ENCODE data around the gene FITM1. TPM values are rescaled to one million over a fixed set of nuclear protein-coding genes. Genes with fewer than 3 reads are reported as not detected.

Gene FITM1
- polyA plus RNA-seq, 12 donors: 54.9 to 160 (median 102) TPM; not detected in 1

DNA sequence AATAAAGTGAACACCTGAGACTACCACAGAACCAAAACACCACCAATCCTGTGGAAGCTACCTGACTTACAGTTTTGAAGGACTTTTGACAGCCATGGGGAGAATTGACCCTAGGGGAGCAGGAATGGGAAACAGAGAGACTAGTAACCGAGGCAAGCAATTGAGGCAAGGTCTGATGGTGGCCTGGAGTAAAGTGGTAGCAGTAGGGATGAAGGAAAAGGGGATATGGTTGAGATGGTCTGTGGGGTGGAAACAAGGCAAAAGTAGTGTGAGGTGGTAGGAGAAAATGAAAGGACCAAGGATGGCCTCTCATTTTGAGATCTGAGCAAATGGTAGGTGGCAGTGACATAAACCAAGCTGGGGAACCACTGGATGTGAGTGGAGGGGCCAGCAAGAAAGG, 26.4 kb downstream of the FITM1 start:
- DNase-seq: no peak

DNA sequence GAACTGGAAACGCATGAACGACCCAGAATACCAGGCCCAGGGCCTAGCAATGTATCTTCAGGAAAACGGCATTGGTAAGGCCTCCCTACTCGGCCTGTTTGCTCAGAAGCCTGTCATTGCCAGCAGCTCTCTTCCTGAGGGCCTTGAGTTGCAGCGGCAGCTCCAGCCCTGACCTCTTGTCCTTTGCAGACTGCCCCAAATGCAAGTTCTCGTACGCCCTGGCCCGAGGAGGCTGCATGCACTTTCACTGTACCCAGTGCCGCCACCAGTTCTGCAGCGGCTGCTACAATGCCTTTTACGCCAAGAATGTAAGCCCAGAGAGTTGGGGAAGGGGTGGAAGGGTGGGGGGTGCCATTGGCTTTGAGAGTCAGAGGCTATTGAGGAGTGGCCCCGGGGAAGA, 26.9 kb downstream of the FITM1 start:
- no peak for DNase-seq

DNA sequence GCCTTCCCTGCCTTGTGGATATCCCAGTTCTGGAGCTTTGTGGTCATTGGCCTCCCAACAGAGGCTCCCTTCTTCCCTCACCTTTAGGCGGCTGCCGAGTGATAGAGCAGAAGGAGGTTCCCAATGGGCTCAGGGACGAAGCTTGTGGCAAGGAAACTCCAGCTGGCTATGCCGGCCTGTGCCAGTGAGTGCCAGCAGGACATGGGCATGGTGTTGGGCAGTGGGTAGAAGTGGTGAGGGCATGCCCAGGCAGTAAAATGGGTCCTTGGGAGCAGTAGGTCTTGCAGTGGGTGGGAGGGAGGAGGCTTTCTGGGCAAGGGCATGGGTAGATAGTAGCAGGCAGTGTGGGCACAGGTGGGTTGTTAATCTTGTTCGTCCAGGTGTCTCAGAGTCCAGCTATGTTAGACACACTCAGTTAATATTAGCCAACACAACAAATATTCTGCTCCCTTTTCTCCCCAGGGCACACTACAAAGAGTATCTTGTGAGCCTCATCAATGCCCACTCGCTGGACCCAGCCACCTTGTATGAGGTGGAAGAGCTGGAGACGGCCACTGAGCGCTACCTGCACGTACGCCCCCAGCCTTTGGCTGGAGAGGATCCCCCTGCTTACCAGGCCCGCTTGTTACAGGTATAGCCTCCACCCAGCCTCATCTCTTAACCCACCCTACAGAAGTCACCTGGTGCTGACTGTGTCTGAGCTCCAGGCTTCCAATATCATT, 29.5 kb downstream of the FITM1 start:
- no peak for DNase-seq

DNA sequence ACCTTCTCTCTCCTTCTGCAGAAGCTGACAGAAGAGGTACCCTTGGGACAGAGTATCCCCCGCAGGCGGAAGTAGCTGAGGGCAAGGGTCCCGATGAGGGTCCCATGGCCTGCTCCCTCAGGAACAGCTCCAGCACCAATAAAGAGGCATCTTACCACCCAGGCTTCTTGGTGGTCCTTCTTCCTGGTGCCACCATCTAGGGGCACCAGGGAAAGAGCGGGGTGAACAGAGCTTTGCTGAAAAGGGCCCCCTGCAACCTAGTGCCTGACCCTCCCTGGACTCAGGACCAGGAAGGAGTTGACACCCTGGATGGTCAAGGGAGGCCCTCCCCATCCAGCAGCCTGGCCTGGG, 30.0 kb downstream of the FITM1 start:
- DNase-seq: no peak

DNA sequence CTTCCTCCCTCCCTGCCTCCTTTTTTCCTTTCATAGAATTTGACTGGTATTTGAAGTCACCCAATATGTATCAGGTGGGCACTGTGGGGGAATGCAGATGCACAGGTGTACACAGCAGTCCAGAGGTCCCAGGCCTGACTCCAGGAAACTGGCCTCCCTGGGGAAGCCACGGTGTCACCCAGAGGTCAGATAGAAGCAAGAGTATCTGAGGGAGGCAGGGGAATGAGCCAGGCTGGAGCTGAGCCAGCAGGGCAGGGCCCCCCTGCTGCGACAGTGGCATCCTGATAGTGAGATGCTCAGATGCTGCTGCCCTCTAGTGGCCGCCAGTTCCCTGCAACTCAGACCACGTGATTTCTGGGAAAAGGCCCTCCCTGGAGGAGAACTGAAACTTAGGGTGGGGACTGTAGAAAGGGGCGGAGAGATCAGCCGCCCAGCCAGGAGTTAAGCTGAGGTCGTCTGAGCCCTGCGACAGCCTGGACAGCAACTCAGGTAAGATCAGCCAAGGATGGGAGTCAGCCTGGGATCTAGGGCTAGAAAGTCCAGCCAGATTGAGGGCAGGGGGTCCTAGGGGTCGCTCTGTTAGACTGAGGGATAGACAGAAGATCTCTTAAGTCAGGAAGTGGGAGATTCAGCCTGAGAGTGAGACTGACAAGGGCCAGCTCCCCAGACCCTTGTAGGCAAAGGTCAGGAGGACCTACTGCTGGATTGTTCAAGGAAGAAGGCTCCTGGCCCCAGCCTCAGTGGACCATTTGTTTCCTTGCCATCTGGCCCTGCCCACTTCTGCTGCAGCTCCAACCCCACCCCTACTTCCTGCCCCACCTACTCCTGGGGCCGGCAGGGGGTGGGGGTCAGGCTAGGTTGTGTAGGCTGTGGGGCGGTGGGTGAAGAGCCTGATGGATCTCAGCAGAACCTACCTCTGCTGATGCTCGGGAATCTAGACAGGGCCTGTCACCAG, 30.7 kb downstream of the FITM1 start, which contains the start of gene IRF9:
IRF9 (plus strand) TSS at position 416 of the 955 bp plus-strand sequence. CDS start 880 bp downstream, outside the sequence.
- DNase-seq: peak; percentile 96

DNA sequence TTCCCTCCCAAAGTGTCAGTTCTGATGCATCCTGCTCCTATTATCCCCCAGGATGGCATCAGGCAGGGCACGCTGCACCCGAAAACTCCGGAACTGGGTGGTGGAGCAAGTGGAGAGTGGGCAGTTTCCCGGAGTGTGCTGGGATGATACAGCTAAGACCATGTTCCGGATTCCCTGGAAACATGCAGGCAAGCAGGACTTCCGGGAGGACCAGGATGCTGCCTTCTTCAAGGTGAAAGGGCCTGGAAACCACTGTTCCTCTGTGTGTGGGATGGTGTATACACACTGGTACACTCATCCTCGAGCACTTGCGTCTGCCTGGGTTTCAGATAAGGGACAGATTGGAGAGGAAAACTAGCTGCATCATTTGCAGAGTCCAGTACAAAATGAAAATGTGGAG, 31.6 kb downstream of the FITM1 start:
- no peak for DNase-seq

DNA sequence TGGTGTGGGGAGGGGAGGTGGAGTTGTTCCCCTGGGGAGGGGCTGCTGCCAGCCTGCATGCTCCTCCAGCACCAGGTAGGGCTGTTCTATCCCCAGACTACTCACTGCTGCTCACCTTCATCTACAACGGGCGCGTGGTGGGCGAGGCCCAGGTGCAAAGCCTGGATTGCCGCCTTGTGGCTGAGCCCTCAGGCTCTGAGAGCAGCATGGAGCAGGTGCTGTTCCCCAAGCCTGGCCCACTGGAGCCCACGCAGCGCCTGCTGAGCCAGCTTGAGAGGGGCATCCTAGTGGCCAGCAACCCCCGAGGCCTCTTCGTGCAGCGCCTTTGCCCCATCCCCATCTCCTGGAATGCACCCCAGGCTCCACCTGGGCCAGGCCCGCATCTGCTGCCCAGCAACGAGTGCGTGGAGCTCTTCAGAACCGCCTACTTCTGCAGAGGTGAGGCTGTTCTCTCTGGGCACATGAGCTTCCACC, 34.1 kb downstream of the FITM1 start:
- DNase-seq: no peak

DNA sequence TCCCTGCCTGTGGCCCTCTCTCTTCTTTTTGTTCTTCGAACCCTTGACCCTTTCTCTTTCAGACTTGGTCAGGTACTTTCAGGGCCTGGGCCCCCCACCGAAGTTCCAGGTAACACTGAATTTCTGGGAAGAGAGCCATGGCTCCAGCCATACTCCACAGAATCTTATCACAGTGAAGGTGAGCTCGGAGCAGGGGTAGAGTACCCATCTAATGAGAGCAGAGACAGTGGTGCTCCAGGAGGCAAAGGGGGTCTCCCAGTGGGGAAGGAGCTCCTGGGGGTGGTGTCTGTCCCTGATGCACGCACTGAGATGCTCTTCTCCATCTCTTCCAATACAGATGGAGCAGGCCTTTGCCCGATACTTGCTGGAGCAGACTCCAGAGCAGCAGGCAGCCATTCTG, 35.3 kb downstream of the FITM1 start:
- DNase-seq: no peak

DNA sequence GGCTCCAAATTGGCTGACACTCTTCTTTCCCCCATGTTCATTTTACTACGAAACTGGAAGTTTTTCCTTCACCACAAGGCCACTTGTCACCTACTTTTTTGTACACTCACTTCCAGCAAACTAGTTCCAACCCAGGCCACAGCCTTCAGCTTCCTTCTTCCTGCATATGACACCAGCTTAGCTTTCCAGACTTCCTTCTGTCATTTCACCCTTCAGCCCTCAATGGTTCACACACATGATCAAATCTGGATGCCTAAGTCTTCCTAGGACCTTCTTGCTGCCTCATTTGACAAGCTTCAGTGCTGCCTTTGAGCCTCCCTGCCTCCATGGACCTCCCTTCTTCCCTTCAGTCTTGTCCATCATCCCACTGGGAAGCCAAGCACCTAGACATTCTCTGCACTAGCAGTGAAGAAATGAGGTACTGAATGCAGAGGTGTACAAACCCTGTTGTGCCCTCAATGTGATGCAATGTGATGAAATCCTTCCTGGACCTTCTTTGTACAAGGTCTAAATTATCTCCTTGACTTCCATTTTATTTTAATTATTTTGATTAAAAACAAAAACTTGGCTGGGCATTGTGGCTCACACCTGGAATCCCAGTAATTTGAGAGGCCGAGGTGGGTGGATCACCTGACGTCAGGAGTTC, 37.1 kb downstream of the FITM1 start:
- DNase-seq: no peak

DNA sequence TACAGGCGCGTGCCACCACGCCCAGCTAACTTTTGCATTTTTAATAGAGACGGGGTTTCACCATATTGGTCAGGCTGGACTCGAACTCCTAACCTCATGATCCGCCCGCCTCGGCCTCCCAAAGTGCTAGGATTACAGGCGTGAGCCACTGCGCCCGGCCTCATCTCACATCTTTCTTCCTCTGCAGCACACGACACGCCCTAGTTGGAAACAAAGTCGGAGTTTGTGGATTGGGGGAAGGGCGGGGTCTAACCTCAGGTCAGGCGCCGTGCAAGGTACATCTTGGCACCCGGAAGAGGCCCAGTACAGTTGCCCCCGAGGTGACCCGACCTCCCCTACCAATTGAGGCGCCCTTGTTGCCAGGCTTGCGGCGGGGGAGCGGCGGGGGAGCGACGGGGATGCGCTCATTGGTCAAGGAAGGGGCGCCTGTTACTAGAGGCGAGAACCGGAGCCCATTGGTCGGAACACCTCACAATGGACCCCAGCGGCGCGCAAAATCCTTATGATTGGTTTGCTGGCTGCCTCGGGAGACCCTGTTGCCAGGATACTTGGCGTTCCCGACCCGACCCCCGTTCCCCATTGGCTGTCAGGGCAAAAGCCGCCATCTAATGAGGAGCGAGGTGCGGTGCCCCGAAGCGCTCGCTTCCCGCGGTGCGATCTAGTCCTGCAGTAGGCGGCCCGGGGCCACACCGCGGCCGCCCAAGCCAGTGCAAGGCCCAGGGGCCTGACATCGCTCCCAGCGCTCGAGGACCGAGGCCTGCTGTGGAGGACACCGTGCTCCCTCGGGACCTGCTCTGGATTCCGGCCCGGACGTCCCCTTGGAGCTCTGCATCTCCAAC, 41.2 kb downstream of the FITM1 start, which contains the start of gene REC8:
REC8 (plus strand) TSS at position 659 of the 839 bp plus-strand sequence. CDS start 473 bp downstream, outside the sequence.
- DNase-seq: peak; percentile 81

DNA sequence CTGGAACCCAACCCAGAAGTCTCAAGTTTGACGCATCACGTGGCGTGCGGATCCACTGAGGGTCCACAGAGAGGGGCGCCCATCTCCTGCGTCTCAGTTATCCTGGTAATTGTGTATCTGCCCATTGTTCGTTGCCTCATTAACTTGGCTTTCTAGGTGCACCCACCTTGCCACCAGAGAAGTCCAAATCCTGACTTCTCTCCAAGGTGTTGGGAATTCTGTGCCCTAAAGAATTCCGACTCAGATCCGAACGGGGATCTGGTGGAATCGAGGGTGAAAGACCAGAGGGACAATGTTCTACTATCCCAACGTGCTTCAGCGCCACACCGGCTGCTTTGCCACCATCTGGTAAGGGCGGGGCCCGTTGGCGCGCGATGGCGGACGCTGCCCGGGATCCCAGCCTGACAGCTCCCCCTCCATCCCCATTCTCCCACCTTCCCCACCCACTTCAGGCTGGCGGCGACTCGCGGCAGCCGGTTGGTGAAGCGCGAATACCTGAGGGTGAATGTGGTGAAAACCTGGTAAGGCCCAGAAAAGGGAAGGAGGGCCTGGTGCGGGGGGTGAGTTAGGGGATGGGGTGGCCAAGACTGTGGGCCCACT, 41.9 kb downstream of the FITM1 start:
- no peak for DNase-seq

DNA sequence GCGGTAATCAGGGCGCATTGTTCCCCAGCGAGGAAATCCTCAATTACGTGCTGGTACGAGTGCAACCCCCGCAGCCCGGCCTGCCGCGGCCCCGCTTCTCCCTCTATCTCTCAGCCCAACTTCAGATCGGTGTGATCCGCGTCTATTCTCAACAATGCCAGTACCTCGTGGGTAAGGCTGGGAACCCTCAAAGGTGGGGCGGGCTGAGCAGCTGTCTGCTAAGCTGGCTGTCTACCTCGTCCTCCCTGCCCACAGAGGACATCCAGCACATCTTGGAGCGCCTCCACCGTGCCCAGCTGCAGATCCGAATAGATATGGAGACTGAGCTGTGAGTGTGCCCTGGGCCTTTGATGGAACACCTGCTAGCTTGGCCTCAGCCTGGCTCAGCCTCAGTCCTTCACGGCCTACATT, 42.4 kb downstream of the FITM1 start:
- no peak for DNase-seq

DNA sequence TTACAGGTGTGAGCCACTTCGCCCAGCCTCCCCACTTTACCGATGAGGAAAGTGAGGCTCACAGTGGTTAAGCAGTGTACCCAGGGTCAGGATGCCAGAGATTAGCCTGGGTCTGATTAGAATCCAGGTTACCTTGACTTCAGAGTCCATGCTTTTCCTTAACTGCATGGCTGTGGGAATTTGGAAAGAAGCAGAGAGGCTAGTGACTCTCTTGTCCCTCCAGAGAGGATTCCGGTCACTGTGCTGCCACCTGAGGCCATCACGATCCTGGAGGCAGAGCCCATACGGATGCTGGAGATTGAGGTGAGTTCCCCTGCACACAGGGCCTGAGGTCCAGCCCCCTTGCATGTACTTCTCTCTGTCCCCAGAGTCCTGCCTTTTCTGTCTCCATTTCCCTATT, 46.1 kb downstream of the FITM1 start:
- no peak for DNase-seq

DNA sequence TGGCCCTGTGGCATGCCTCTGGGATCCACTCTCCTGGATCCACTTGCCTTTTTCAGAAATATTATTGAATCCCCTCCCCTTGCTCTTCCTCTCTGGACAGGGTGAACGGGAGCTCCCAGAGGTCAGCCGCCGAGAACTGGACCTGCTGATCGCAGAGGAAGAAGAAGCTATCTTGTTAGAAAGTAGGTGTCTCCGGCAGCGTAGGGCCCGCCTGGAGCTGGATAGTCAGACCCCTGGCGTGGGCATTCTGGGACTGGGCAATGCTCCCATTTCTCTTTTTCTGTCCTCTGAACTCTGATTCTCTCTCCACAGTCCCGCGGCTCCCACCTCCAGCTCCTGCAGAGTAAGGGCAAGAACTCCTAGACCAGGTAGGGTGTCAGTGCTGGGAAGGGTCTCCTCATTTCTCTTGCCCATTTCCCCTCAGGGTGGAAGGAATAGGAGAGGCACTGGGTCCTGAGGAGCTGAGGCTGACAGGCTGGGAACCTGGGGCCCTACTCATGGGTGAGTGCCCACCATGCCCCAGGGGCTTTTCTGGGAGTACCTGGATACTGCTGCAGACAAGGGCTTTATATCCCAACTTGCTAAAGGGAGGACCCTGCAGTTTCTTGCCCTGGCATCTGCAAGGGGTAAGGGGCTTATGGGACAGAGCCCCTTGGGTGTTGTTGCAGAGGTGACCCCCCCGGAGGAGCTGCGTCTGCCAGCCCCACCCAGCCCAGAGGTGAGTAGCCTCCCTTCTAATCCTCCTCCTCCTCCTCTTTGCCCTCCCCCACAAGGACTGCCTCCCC, 46.8 kb downstream of the FITM1 start:
- no peak for DNase-seq

DNA sequence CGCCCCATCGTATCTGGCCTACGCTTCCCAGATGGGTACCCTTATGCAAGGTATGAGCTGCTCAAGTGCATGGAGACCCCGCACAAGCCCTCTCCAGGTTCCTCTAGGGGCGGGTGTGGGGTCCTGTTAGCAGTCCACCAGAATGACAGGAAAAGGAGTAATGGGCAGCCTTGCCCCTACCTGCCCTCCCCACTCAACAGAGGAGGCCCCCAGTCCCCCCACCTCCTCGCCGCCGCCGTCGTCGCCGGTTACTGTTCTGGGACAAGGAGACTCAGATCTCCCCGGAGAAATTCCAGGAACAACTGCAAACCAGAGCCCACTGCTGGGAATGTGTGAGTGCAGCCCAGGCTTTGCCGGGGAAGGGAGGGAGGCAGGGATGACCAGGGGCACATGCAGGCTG, 47.4 kb downstream of the FITM1 start:
- no peak for DNase-seq

DNA sequence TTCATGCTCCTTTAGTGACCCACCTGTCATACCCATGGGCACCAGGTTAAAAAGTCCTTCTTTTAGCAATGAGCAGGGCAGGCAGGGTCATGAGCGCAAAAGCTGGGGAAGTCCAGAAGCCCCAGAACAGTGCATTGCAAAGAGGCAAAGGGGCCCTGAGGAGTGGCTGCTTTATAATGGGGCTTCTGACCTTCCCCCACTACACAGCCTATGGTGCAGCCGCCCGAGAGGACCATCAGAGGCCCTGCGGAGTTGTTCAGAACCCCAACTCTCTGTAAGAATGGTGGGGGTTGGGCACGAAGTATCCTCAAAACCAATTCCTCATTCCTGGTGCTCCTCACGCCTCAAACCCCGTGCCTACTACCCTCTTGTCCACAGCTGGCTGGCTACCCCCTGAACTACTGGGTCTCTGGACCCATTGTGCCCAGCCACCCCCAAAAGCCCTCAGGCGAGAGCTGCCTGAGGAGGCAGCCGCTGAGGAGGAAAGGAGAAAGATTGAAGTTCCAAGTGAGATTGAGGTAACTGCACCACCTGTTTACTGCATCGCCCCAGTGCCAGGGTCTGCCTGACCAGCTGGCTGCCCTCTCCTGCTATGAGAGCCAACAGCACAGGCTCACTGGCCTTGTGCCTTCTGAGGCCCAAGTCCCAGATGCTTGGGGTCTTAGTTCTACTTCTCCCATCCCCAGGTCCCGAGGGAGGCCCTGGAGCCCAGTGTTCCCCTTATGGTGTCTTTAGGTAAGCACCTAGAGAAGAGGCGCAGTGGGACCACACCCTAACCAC, 48.1 kb downstream of the FITM1 start:
- no peak for DNase-seq

DNA sequence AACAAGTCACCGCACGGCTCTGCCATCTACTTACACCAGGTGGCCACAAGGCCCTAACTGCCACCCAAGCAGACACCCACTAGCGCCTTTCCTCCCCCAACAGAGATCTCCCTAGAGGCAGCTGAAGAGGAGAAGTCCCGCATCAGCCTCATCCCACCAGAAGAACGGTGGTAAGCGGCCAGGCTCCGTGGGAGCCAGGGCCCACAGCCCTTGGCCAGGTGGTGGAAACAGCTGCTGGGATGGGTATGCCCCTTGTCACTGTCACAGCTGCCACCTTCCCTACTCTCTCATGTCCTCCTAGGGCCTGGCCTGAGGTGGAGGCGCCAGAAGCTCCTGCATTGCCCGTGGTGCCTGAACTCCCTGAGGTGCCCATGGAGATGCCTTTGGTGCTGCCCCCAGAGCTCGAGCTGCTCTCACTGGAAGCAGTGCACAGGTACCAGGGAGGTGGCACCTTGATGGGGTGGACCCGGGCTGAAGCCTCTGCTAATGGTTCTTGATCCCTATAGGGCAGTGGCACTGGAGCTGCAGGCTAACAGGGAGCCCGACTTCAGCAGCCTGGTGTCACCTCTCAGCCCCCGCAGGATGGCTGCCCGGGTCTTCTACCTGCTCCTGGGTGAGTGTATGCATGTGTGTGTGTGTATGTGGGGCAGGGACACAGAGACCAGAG, 49.0 kb downstream of the FITM1 start:
- DNase-seq: no peak

DNA sequence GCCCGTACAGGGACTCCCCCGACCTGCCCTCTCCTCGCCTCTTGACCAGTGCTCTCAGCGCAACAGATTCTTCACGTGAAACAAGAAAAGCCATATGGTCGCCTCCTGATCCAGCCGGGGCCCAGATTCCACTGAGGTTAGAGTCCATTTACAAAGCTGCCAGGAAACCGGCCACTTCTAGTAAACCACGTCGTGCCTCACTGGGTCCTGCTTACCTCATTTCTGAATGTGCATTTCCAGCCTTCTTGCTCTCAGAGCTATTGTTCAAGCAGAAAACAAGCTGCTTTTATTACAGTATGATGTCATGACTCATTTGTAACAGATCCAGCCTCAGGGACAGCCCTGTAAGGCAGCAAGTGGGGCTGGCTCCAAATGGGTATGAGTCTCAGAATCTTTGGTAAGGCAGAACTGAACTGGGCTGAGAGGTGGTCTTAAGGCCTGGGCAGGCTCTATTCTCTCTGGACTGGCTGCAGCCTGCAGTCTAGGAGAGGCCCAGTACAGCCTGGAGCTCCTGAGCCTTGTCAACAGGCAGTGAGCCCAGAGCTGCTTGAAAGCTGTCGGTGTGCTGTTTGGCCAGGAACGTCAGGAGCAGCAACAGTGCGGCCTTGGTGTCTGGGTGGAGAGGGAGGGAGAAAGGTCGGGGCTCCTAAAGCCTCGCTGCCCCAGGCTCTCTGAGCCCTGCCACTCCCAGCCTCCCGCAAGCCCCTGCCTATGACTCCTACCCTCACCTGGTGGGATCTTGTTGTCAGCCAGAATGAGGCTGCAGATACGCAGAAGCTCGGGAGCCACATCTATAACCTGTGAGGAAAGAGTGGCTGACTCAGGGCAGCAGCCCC, 49.7 kb downstream of the FITM1 start:
- DNase-seq: no peak
